DMS 273 (cell line): ENCODE results near the gene CNIH1.
"Not testable (repeated sequence)": the region's sequence is repeated elsewhere in the genome, so short reads cannot be mapped to it uniquely, and the experiment has no call there.

ENCODE experiments used
- DNase-seq: peaks from one replicate; lab custom pipeline; 2025; ENCODE audit not compliant: unreplicated experiment; lab: John Stamatoyannopoulos, UW

The CNIH1 gene

DNA sequence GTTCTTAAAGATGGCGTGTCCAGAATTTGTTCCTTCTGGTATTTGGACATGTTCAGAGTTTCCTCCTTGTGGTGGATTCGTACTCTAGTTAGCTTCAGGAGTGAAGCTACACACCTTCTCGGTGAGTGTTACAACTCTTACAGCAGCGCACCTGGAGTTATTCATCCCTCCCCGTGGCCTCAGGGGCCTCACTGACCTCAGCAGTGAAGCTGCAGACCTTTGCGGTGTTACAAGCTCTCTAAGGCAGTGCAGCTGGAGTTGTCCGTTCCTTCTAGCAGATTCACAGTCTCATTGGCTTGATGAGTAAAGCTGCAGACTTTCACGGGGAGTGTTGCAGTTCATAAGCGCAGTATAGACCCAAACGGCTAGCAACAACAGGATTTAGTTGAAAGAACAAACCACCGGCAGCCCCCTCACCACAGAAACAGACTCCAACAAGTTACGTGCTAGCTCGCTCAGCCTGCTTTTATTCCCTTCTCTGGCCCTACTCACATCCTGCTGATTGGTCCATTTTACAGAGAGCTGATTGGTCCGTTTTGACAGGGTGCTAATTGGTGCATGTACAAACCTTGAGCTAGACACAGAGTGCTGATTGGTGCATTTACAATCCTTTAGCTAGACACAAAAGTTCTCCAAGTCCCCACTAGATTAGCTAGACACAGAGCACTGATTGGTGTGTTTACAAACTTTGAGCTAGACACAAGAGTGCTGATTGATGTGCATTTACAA lies 48.9 kb downstream of the CNIH1 start:
- no peak for DNase-seq

DNA sequence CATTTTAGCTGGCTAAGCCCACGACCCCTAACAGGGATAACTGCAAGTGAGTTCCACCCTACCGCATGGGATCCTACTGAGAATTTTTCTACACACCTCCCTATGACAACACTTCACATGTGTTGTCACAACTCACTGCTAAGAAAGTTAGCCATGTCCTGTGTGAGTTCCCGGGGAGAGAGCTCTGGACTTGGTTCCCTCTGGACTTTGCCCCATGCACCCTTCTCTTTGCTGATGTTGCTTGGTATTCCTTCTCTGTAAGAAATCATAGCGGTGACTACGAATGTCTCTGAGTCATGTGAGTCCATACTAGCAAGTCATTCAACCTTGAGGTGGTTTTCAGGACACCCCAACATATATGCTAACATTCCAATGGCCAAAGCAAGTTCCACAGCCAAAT lies 53.8 kb downstream of the CNIH1 start:
- DNase-seq: no peak

DNA sequence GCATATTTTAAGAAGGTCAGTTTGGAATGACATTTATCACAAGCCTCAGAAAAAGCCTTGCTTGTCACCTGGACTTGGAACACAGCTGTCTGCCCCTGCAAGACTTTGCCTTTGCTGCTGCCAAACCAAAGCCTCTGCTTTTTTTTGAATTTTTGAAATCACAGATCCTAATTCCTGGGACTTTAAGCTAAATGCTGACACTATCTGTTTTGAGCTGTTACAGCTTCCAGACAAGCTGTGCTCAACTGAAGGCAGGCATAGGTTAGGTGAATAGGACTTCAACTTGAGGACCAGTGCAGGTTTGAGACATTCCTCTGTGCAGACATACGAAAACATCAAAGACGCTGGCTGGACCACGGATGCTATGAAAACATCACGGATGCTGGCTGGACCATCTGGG lies 55.6 kb downstream of the CNIH1 start:
- DNase-seq: no peak

DNA sequence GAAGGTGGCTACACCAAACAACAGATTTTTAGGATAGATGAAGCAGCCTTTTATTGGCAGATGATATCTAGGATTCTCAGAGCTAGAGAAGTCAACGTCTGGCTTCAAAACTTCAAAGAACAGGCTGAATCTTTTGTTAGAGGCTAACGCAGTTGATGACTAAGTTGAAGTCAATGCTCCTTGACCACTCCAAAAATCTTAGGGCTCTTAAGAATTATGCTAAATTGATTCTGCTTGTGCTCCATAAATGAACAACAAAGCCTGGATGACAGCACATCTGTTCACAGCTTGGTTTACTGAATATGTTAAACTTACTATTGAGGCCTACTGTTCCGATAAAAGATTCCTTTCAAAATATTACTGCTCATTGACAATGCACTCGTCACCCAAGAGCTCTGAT lies 57.3 kb downstream of the CNIH1 start:
- DNase-seq: no peak

DNA sequence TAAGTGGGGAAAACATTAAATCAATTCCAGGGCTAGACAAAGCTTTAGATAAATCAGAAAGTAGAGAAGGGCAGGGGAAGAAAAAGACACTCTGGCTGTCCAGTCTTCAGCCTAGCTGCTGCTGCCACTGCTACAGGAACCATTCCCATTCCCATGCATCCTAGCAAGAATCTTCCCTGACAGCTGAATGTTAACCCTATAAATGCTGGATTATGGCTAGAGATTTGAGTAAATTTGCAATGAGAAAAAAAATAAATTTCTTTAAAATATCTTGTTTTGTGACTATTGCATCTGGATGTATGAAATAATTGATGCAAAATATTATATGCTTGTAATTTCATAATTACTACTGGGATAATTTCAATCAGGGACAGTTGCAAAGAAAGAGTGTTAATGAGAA lies 59.4 kb downstream of the CNIH1 start:
- DNase-seq: no peak

DNA sequence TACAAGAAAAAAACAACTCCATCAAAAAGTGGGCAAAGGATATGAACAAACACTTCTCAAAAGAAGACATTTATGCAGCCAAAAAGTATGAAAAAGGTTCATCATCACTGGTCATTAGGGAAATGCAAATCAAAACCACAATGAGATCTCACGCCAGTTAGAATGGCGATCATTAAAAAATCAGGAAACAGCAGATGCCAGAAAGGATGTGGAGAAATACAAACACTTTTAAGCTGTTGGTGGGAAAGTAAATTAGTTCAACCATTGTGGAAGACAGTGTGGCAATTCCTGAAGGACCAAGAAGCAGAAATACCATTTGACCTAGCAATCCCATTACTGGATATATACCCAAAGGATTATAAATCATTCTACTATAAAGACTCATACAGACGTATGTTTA lies 60.6 kb downstream of the CNIH1 start:
- not testable (repeated sequence) for DNase-seq

DNA sequence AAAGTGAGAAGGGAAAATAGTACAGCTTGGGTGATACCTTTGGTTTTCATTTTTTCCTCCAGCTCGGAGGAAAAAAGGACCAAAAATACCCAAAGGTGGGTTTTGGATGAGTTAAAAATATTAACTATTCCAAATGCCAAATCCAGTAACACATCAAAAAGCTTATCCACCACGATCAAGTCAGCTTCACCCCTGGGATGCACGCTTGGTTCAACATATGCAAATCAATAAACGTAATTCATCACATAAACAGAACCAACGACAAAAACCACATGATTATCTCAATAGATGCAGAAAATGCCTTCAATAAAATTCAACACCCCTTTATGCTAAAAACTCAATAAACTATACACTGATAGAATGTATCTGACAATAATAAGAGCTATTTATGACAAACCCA lies 62.3 kb downstream of the CNIH1 start:
- DNase-seq: not testable (repeated sequence)

DNA sequence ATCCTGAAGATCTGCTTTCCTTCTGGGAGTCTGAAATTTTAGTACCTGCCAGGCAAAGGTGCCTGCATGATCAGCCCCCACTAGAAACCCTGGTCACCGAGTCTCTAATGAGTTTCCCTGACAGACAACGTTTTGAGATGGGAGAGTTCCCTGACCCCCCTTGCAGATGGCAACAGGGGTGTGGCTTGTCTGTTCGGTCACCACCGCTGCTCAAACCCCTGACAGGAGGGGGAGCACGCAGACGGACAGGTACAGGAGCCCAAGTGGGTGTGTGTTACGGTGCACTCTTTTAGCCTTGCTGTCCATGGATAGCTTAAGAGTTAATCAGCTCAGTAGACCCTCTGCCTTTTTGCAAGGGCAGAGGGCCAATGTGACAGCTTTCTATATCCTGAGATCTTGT lies 63.7 kb downstream of the CNIH1 start:
- DNase-seq: no peak

DNA sequence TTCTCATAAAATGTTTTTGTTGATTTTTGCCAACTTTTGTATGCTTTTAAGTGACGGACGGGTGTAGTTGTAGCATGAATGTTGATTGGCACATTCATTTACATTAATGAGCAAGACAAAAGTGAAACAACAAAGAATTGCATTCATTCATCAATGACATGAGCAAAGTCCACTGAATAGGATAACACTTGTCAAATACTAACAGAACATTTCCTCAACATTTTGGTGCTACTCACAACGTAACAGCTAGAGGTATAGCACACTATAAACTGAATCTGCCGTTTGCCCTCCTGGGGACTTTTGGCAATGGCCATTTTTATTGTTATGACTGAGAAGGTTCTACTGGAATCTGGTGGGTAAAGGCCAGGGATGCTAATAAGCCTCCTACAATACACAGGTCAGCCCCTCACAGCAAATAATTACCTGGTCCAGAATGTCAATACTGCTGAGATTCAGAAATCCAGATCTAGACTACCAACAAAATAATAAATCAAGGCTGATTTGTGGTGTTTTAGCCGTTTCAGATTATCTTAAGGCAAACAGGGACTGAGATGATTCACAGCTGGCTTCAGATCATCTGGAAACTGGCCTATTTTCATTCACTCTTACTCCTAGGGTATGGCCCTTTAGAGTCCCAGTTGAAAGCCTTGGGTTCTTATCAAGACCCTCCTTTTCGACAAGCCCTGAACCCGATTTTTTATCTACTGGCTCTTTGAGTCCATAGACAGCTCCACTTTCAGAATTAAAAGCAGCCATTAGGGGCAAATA lies 66.9 kb downstream of the CNIH1 start:
- DNase-seq: no peak
